GM18858 (cell line): ENCODE data around the gene ZMYM2.
"Not testable (repeated sequence)": the region's sequence is repeated elsewhere in the genome, so short reads cannot be mapped to it uniquely, and the experiment has no call there.

Experiments
- ATAC-seq: cut with Tn5 transposase; IDR thresholded peaks from one replicate; pipeline ENCODE4 v1.9.1; 2021; ENCODE audit not compliant: unreplicated experiment

Gene ZMYM2

DNA sequence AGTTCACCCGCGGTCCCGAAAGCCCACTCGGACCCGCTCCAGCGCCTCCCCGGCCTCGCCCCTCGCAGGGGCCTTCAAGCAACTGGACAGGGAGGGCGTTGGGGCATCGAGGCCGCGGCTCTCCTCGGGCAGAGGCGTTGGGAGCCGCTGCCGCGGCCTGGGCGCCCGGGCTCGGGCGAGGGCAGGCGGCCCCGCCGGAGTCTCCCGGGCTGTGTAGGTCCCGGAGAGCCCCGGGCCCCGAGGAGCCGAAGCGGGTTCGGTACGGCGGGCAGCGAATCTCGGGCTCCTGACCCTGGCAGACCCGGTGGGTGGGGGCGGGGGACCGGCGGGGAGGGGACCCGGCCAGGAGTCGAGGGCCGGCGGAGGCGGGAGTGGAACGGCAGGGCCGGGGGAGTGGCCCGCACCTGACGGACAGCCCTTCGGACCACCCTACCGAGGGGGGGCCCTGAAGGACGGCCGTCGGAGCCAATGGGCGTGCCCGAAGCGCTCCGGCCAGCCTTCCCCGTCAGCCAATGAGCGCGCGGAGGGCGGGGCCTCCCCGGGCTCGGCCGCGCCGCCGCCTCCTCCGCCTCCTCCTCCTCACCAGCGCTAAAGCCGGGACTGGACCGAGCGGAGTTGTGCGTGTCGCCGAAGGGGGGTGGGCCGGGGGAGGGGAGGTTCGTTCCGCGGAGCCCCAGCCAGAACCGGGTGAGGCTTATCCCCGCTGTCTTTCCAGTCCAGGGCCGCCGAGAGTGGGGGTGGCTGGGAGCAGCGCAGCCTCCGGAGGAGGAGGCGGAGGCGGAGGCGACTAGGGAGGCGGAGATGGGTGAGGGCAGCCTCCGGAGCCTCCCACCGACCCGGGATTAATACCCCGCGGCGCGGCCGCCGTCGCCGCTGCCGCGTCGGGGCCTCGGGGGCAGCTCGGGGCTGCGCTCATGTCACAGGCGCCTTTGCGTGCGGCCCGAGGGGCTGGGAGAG is at the start of gene ZMYM2:
ZMYM2 (plus strand) TSS at position 573 of the 957 bp plus-strand sequence. CDS start 34,346 bp downstream, outside the sequence.
- ATAC-seq: peak; percentile 69

DNA sequence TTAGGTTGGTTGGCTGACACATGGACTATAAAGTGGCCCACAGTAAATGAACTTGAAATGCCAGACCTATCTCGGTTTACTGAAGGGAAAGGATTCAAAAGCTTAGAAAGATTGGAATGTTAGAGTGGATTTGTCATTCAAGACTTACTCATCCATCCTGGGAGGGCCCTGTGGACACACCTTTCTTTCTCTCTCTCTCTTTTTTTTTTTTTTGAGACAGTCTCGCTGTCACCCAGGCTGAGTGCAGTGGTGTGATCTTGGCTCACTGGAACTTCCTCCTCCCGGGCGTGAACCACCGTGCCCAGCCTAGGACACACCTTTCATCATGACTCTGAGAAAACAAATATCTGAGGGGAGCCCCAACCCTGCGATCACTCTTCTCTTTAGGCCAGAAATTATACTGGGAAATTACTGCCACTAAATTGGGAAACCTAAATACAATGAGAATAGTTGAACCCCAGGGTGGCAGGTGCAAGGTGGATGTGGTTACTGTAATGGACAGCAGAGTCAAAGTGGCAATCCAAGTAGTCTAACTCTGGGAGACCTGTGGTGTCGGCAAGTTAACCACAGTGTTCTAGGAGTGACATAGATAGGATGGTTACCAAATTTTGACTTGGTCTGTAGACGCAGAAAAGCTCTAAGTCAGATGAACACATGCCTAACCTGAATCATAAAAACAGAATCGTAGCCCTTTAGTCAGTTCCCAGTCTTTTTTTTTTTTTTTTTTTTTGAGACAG is 48.0 kb upstream of the ZMYM2 start:
- no peak for ATAC-seq

- ATAC-seq: no peak
These were observed 31.3 kb upstream of the ZMYM2 start for GRCh38 chr13:19927117-19927748.

- no peak for ATAC-seq
These were observed 18.4 kb upstream of the ZMYM2 start for GRCh38 chr13:19940106-19940505.

- ATAC-seq: no peak
These were observed 8.2 kb upstream of the ZMYM2 start for GRCh38 chr13:19950374-19950773.

DNA sequence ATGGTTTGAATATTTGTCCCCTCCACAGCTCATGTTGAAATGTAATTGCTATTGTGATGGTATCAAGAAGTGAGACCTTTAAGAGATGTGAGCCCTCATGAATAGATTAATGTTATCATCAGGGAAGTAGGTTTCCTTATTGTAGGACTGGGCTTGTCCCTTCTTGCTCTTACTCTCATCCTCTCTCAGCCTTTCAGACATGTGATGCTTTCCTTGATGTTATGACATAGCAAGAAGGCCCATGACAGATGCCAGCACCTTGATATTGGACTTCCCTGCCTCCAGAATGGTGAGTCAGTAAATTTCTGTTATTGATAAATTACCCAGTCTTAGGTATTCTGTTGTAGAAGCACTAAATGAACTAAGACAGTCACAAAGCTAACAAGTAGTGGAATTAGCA is 5.7 kb upstream of the ZMYM2 start:
- ATAC-seq: no peak

GRCh38 chr13:19955873-19956559 is 2.5 kb upstream of the ZMYM2 start:
- no peak for ATAC-seq

DNA sequence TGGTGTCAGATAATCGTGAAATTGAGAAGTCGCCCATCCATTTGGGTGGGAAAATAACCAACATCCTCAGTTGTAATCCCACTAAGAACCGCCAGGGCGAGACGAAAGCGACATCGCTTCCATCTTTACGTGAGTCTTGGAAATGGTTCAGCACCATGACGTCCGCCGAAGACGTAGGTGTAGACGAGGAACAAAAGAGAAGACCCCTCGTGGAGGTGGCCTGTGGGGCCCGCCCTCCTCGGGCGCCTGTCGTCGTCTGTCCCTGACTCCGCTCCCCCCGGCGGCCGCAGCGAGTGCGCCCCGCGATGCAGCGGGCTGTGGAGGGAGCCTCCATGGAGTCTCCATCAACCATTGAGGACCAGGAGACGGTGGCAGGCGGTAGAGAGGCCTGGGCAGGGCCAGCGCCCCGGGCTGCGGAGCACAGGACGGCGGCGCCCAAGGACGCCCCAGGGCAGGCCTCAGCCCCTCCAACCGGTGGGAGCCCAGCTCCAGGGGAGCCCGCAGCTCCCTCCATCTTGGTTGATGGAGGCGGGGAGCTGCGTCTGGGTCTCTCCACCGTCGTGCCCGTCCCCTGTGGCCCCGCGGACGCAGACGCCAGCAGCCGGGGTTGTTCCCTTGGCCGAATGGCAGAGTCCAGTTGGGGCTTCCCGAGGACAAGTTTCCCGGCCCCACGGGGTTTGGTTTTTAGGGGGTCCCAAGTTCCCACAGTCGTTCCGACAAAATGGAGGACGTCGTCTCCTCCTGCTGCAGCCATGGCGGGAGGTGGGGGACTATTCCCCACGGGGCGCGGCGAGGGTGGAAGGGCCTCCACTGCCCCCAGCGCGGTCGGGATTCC is 990 bp upstream of the ZMYM2 start:
- peak; percentile 21 for ATAC-seq

GRCh38 chr13:19959141-19959830 is 759 bp downstream of the ZMYM2 start:
- ATAC-seq: no peak

- peak; percentile 34 for ATAC-seq
These were observed 1.5 kb downstream of the ZMYM2 start for GRCh38 chr13:19959831-19960652.

DNA sequence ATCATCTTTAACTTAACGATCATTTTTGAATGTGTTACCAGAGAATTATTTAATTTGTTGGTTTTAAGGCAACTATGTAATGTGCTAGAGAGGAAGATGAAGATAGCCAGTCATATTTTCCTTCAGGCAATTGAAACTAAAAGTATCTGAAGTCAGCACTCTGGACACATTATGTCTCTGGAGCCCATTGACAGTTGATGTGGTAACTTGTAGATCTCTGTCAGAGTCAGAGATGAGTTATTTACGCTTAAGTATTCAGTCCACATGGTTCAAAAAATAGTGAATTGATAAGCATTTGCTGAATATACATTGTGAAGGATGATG is 2.1 kb downstream of the ZMYM2 start:
- no peak for ATAC-seq

GRCh38 chr13:19961489-19961888 is 3.0 kb downstream of the ZMYM2 start:
- no peak for ATAC-seq

GRCh38 chr13:19961924-19962323 is 3.4 kb downstream of the ZMYM2 start:
- no peak for ATAC-seq

GRCh38 chr13:19962894-19963293 is 4.4 kb downstream of the ZMYM2 start:
- ATAC-seq: no peak

- no peak for ATAC-seq
These were observed 9.1 kb downstream of the ZMYM2 start for GRCh38 chr13:19967621-19968020.

- not testable (repeated sequence) for ATAC-seq
These were observed 16.0 kb downstream of the ZMYM2 start for GRCh38 chr13:19974498-19975009.

GRCh38 chr13:19978831-19979437 is 20.4 kb downstream of the ZMYM2 start:
- ATAC-seq: no peak

- ATAC-seq: no peak
These were observed 23.2 kb downstream of the ZMYM2 start for GRCh38 chr13:19981685-19982238.
